HG03565 (cell line): ENCODE measurements around the gene MAP3K4.

ENCODE experiments used
- ATAC-seq: cut with Tn5 transposase; IDR thresholded peaks from one replicate; pipeline ENCODE4 v1.9.1; 2021; ENCODE audit warnings: mild to moderate bottlenecking, moderate library complexity; ENCODE audit not compliant: unreplicated experiment

Gene MAP3K4

DNA sequence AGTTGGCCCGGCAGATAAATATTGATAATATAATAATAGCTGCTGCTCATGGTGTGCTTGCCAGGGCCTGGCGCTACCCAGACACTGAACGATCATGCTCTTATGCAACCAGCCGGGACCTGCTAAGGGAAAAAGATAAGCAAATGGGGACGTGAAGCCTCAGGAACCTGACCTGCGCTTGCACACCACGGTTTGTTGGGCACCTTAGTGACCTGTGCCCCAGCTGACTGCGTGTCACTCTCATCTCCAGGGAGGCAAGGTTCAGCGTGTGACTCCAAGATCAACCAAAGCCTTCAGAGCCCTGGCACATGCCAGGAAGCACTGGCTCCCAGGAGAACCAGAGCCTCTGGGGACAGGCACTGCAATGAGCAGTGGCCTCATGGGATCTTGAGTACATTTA, 171.2 kb downstream of the MAP3K4 start:
- no peak for ATAC-seq

DNA sequence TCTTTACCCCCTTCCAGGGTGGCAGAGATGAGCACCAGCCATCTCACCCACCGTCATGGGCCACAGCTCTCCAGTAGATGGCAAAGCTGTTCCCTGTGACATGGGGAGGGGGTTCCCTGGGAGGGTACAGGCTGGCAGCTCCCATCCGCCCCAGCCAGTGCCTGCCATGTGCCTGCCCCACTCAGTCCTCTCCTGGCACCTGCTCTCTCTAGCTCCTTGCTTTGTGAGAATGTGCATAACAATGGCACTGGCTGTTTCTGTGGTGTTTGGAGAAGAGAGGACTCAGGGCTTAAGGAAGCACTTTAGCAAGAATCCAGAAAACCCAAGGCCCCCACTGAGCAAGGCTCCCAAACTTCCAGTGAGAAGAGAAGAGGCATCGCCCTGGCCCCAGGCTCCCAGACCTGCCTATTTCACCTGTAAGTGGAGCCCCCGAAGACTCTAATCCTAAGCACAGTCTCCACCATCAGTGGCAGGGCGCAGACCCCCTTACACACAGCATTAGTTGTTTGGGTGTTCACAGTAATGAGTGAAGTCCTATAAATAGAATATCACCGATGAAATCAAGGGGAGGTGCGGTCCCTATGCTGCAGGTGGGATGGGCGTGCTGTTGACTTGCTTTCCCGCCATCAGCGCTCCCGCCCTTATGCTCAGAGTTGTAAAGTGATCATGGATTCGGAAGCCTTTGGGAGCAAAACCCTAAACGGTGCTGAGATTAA, 172.1 kb downstream of the MAP3K4 start:
- no peak for ATAC-seq

DNA sequence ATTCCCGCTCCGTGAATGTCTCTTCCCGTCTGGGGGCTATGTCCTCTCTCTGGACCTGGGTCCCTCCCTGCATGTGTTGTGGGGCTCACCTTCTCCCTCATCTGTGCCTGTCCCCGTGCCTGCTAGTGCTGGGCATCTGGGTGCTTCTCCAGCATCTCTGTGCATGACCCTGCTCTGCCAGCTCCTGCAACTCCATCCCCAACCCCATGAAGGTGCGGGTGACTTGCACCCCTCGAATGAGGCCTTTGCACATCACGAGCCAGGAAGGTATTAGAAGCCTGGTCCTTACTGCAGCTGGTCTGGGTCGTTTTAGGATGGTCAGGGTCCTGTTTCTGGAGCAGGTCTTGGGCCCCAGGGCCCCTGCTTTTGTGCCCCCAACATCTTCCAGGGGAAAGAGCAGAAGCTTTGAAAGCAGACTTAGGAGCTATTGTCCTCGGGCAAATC, 172.6 kb downstream of the MAP3K4 start:
- no peak for ATAC-seq

DNA sequence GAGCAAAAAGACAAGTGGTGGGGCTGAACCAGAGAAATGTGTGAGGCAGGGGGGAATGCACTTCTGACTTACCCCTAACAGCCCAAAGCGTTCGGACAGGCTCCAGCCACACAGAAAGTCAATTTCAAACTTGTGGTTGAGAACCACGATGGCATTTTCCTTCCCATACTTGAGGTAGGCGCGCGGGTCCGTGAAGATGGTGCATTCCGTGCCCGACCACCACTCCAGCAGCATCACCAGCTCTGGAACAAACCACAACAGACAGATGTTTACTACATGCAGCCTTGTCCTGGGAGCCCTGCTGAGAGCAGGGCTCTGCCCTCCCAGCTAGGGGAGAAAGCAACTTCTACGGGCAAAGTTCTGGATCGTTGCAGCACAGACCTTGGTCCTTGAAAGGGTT, 174.6 kb downstream of the MAP3K4 start:
- ATAC-seq: no peak

GRCh38 chr6:161166677-161167076, 175.1 kb downstream of the MAP3K4 start:
- no peak for ATAC-seq
